Measurements from ENCODE around the gene RNU6-9.

- no peak for TF ChIP-seq CTCF (IDR thresholded peaks at IDR 0.05)
- no peak for TF ChIP-seq POLR2A (IDR thresholded peaks at IDR 0.05)
Observed at GRCh38 chr19:852136-853013, 40.9 kb upstream of the RNU6-9 start, which contains the start of gene ELANE.
